Activated CD8-positive, alpha-beta T cell treated with anti-CD3 and anti-CD28 coated beads for 36 hours (primary cell): ENCODE measurements around the gene MORC2. TPM values are rescaled to one million over a fixed set of nuclear protein-coding genes. Genes with fewer than 3 reads are reported as not detected.
A peak's percentile ranks its signal among the peaks of the same experiment; 100 is the strongest.

Experiments used
- ATAC-seq: fragments of 200-7000 bp; cut with Tn5 transposase; one replicate; pipeline ENCODE4 v1.10.0; 2021; ENCODE audit warnings: mild to moderate bottlenecking, moderate library complexity
- CTCF ChIA-PET: fragments of 350-600 bp; sonication (Branson Sonifier 250); formaldehyde crosslinking; loops from one replicate; lab custom pipeline; 2021; ENCODE audit warnings: antibody characterized with exemption; lab: Charles Lee
- POLR2A ChIA-PET: fragments of 350-600 bp; sonication (Branson Sonifier 250); formaldehyde crosslinking; loops from one replicate; lab custom pipeline; 2021; ENCODE audit warnings: antibody characterized with exemption; lab: Charles Lee
- DNase-seq: peaks from one replicate; pipeline ENCODE4 v3.0.0-alpha.2; 2020
- H3K27ac Mint-ChIP-seq: one replicate; pipeline ENCODE4 v1.8.0; 2021; ENCODE audit warnings: mild to moderate bottlenecking, mixed read lengths
- H3K27me3 Mint-ChIP-seq: one replicate; pipeline ENCODE4 v1.8.0; 2021; ENCODE audit warnings: mixed read lengths
- H3K36me3 Mint-ChIP-seq: one replicate; pipeline ENCODE4 v1.8.0; 2021; ENCODE audit warnings: low read depth, mixed read lengths
- H3K4me1 Mint-ChIP-seq: one replicate; pipeline ENCODE4 v1.8.0; 2021; ENCODE audit warnings: low read depth, mixed read lengths
- H3K4me3 Mint-ChIP-seq: one replicate; pipeline ENCODE4 v1.8.0; 2021; ENCODE audit warnings: mild to moderate bottlenecking, moderate library complexity, mixed read lengths
- H3K9me3 Mint-ChIP-seq: one replicate; pipeline ENCODE4 v1.8.0; 2021; ENCODE audit warnings: mixed read lengths
- intact Hi-C: fragments of 100-400 bp; cut with micrococcal nuclease; formaldehyde crosslinking; loops from one replicate; pipeline ENCODE4 v1.10.0; 2022
- total RNA-seq, 2 experiments: library from RNA; stranded (reverse); gene quantifications; one replicate each; pipeline ENCODE4 v1.2.3, GENCODE V29; 2021
- TF ChIP-seq, protein P1 (sequence below): fragments of 200-600 bp; IDR thresholded peaks from one replicate; pipeline ENCODE4 v1.8.0; 2022; ENCODE audit warnings: antibody characterized with exemption, mild to moderate bottlenecking

The MORC2 gene
- total RNA-seq, 2 experiments from 2014 or later = 20.8 to 23.0 TPM

GRCh38 chr22:30947173-30947815 lies 21.3 kb downstream of the MORC2 start:
- Mint-ChIP-seq H3K4me3 (no peak overlapping the region), H3K9me3 (no peaks in the 10 kb centered on the region), H3K4me1 (peaks cover 42% of the 10 kb centered on the region), H3K27ac (no peak overlapping the region), H3K27me3 (no peaks in the 10 kb centered on the region), H3K36me3 (peaks cover 46% of the 10 kb centered on the region)
- DNase-seq = no peak
- intact Hi-C loops = no loop called here
- ChIA-PET POLR2A (interaction anchor here (0.9 kb wide), 1 partner anchor 13 kb away, joined by 3 read pairs; no protein-coding TSS in a partner anchor), CTCF (interaction anchor here (0.7 to 1.7 kb wide), 8 partner anchors 9 to 184 kb away, joined by 3 to 14 read pairs (median 4); partner anchors contain the start of genes MORC2, SELENOM and TUG1)
- TF ChIP-seq, protein P1, sequence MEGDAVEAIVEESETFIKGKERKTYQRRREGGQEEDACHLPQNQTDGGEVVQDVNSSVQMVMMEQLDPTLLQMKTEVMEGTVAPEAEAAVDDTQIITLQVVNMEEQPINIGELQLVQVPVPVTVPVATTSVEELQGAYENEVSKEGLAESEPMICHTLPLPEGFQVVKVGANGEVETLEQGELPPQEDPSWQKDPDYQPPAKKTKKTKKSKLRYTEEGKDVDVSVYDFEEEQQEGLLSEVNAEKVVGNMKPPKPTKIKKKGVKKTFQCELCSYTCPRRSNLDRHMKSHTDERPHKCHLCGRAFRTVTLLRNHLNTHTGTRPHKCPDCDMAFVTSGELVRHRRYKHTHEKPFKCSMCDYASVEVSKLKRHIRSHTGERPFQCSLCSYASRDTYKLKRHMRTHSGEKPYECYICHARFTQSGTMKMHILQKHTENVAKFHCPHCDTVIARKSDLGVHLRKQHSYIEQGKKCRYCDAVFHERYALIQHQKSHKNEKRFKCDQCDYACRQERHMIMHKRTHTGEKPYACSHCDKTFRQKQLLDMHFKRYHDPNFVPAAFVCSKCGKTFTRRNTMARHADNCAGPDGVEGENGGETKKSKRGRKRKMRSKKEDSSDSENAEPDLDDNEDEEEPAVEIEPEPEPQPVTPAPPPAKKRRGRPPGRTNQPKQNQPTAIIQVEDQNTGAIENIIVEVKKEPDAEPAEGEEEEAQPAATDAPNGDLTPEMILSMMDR = no peak
- ATAC-seq = no peak

GRCh38 chr22:30946354-30946753 lies 22.2 kb downstream of the MORC2 start:
- DNase-seq (no peak), ATAC-seq (no peak)
- ChIA-PET CTCF (interaction anchor here (0.7 to 1.7 kb wide), 7 partner anchors 9 to 183 kb away, joined by 3 to 14 read pairs (median 4); partner anchors contain the start of genes MORC2, SELENOM and TUG1), POLR2A (interaction anchor here (0.7 to 2.2 kb wide), 4 partner anchors 12 to 139 kb away, joined by 3 to 7 read pairs (median 4); no protein-coding TSS in a partner anchor)
- Mint-ChIP-seq H3K4me1 (peaks cover 46% of the 10 kb centered on the region), H3K27ac (peak overlapping the region; percentile 31), H3K9me3 (no peaks in the 10 kb centered on the region), H3K27me3 (no peaks in the 10 kb centered on the region), H3K36me3 (peaks cover 52% of the 10 kb centered on the region), H3K4me3 (no peak overlapping the region)
- intact Hi-C loops = no loop called here
- TF ChIP-seq, protein P1 = no peak

- ATAC-seq = no peak
- H3K9me3 Mint-ChIP-seq = no peaks in the 10 kb centered on the region
- no peak overlapping the region for H3K4me3 Mint-ChIP-seq
- H3K4me1 Mint-ChIP-seq = peaks cover 53% of the 10 kb centered on the region
- peak overlapping the region; percentile 31 for H3K27ac Mint-ChIP-seq
- ChIA-PET POLR2A (interaction anchor here (0.7 to 2.2 kb wide), 4 partner anchors 23 to 140 kb away, joined by 3 to 7 read pairs (median 4); partner anchors contain the start of gene MORC2), CTCF (interaction anchor here (0.6 to 1.6 kb wide), 5 partner anchors 8 to 165 kb away, joined by 3 to 17 read pairs (median 3); no protein-coding TSS in a partner anchor)
- peaks cover 59% of the 10 kb centered on the region for H3K36me3 Mint-ChIP-seq
- DNase-seq = no peak
- H3K27me3 Mint-ChIP-seq = no peaks in the 10 kb centered on the region
- TF ChIP-seq, protein P1 = no peak
- intact Hi-C loops = no loop called here
Observed at GRCh38 chr22:30945653-30946052, 22.9 kb downstream of the MORC2 start.

- intact Hi-C loops = loop anchor here (5.0 kb wide), 1 partner anchor 137 kb away; the partner anchor contains the start of gene SMTN
- TF ChIP-seq, protein P1 = no peak
- Mint-ChIP-seq H3K9me3 (no peaks in the 10 kb centered on the region), H3K27ac (no peak overlapping the region), H3K4me3 (no peak overlapping the region), H3K36me3 (peaks cover 60% of the 10 kb centered on the region), H3K4me1 (peaks cover 60% of the 10 kb centered on the region), H3K27me3 (no peaks in the 10 kb centered on the region)
- no peak for ATAC-seq
- POLR2A ChIA-PET = interaction anchor here (1.1 to 2.2 kb wide), 3 partner anchors 23 to 140 kb away, joined by 4 to 7 read pairs (median 5); partner anchors contain the start of gene MORC2
- no peak for DNase-seq
- CTCF ChIA-PET = interaction anchor here (0.9 to 1.2 kb wide), 3 partner anchors 8 to 139 kb away, joined by 3 to 17 read pairs (median 3); no protein-coding TSS in a partner anchor
Observed at GRCh38 chr22:30944986-30945385, 23.6 kb downstream of the MORC2 start.
